Measurements from ENCODE around the gene SLC16A11. TPM values are rescaled to one million over a fixed set of nuclear protein-coding genes. Genes with fewer than 3 reads are reported as not detected.

The SLC16A11 gene
- total RNA-seq, 4 donors from 2014 or later = 0.14 to 10.0 (median 0.85) TPM

- no peak overlapping the region for H3K4me3 ChIP-seq
- TF ChIP-seq, protein P1, sequence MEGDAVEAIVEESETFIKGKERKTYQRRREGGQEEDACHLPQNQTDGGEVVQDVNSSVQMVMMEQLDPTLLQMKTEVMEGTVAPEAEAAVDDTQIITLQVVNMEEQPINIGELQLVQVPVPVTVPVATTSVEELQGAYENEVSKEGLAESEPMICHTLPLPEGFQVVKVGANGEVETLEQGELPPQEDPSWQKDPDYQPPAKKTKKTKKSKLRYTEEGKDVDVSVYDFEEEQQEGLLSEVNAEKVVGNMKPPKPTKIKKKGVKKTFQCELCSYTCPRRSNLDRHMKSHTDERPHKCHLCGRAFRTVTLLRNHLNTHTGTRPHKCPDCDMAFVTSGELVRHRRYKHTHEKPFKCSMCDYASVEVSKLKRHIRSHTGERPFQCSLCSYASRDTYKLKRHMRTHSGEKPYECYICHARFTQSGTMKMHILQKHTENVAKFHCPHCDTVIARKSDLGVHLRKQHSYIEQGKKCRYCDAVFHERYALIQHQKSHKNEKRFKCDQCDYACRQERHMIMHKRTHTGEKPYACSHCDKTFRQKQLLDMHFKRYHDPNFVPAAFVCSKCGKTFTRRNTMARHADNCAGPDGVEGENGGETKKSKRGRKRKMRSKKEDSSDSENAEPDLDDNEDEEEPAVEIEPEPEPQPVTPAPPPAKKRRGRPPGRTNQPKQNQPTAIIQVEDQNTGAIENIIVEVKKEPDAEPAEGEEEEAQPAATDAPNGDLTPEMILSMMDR (IDR thresholded peaks at IDR 0.05) = no peak
- TF ChIP-seq POLR2A (IDR thresholded peaks at IDR 0.05) = no peak
- H3K4me1 ChIP-seq = no peaks in the 10 kb centered on the region
- intact Hi-C loops (cut with DNase I; ENCODE audit: low total_unique reads) = no loop called here
- peak overlapping the region; percentile 44 to 72 for H3K27ac ChIP-seq
- H3K9me3 ChIP-seq = no peaks in the 10 kb centered on the region
- H3K27me3 ChIP-seq = no peaks in the 10 kb centered on the region
- no peak for DNase-seq
- H3K36me3 ChIP-seq = no peaks in the 10 kb centered on the region
These were observed 14.8 kb downstream of the SLC16A11 start for GRCh38 chr17:7029096-7029495.

DNA sequence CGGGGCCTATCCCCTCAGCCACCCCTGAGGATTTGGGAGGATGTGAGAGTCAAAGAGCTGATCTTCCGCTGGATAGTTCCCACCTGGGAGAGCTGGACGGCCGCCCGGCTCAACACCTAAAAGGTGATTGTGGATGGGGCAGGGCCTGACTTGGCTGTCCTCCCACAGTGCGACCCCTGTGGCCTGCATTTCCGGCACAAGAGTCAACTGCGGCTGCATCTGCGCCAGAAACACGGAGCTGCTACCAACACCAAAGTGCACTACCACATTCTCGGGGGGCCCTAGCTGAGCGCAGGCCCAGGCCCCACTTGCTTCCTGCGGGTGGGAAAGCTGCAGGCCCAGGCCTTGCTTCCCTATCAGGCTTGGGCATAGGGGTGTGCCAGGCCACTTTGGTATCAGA lies 16.6 kb downstream of the SLC16A11 start:
- H3K9me3 ChIP-seq = no peaks in the 10 kb centered on the region
- TF ChIP-seq, protein P1 (IDR thresholded peaks at IDR 0.05) = no peak
- TF ChIP-seq POLR2A (IDR thresholded peaks at IDR 0.05) = no peak
- H3K4me1 ChIP-seq = peaks cover 0 to 6% of the 10 kb centered on the region in 2 donors
- intact Hi-C loops (cut with DNase I; ENCODE audit: low total_unique reads) = no loop called here
- H3K4me3 ChIP-seq = no peak overlapping the region
- peak overlapping the region; percentile 27 to 72 for H3K27ac ChIP-seq
- H3K36me3 ChIP-seq = no peaks in the 10 kb centered on the region
- DNase-seq = no peak
- peaks cover 0 to 12% of the 10 kb centered on the region in 2 donors for H3K27me3 ChIP-seq

GRCh38 chr17:7026471-7027115 lies 17.3 kb downstream of the SLC16A11 start:
- Histone ChIP-seq H3K36me3 (no peaks in the 10 kb centered on the region), H3K4me1 (peaks cover 0 to 6% of the 10 kb centered on the region in 2 donors), H3K27ac (peak overlapping the region; percentile 27 to 72), H3K9me3 (no peaks in the 10 kb centered on the region), H3K27me3 (peaks cover 0 to 15% of the 10 kb centered on the region in 2 donors), H3K4me3 (no peak overlapping the region)
- intact Hi-C loops (cut with DNase I; ENCODE audit: low total_unique reads) = no loop called here
- TF ChIP-seq, protein P1 (IDR thresholded peaks at IDR 0.05) = no peak
- TF ChIP-seq POLR2A (IDR thresholded peaks at IDR 0.05) = no peak
- DNase-seq = no peak

GRCh38 chr17:7025245-7025644 lies 18.6 kb downstream of the SLC16A11 start:
- TF ChIP-seq, protein P1 (IDR thresholded peaks at IDR 0.05) = no peak
- TF ChIP-seq POLR2A (IDR thresholded peaks at IDR 0.05) = no peak
- peaks cover 0 to 15% of the 10 kb centered on the region in 2 donors for H3K27me3 ChIP-seq
- H3K27ac ChIP-seq = no peak overlapping the region
- no peak for DNase-seq
- H3K4me3 ChIP-seq = no peak overlapping the region
- intact Hi-C loops (cut with DNase I; ENCODE audit: low total_unique reads) = no loop called here
- no peaks in the 10 kb centered on the region for H3K36me3 ChIP-seq
- H3K9me3 ChIP-seq = no peaks in the 10 kb centered on the region
- H3K4me1 ChIP-seq = peaks cover 0 to 6% of the 10 kb centered on the region in 2 donors

- H3K27me3 ChIP-seq = peaks cover 0 to 15% of the 10 kb centered on the region in 2 donors
- TF ChIP-seq, protein P1 (IDR thresholded peaks at IDR 0.05) = no peak
- no peak for TF ChIP-seq POLR2A (IDR thresholded peaks at IDR 0.05)
- H3K9me3 ChIP-seq = no peaks in the 10 kb centered on the region
- H3K4me1 ChIP-seq = peaks cover 0 to 6% of the 10 kb centered on the region in 2 donors
- H3K36me3 ChIP-seq = no peaks in the 10 kb centered on the region
- no peak overlapping the region for H3K4me3 ChIP-seq
- peak overlapping the region in 1 of 2 donors; percentile 29 for H3K27ac ChIP-seq
- DNase-seq = no peak
- intact Hi-C loops (cut with DNase I; ENCODE audit: low total_unique reads) = no loop called here
These were observed 19.5 kb downstream of the SLC16A11 start for GRCh38 chr17:7024402-7024785.
